Fibroblast of the aortic adventitia (primary cell): ENCODE data around the gene HES3. TPM values are rescaled to one million over a fixed set of nuclear protein-coding genes. Genes with fewer than 3 reads are reported as not detected.

Experiments
- DNase-seq: peaks from one replicate; pipeline ENCODE4 v3.0.0-alpha.2; 2010; ENCODE audit warnings: low read depth
- H3K4me3 ChIP-seq: 2 replicates; pipeline ENCODE4 v1.5.1; 2011; ENCODE audit warnings: low read depth, mild to moderate bottlenecking, control low read depth, low read length, moderate library complexity
- total RNA-seq: library from RNA; depleted of rRNA; stranded (reverse); fragments of >200 nt; gene quantifications from 2 replicates; pipeline ENCODE4 v1.2.3, GENCODE V29; 2012; ENCODE audit warnings: low replicate concordance
- TF ChIP-seq, protein P1 (sequence below): IDR thresholded peaks from 2 replicates; pipeline ENCODE4 v1.5.1; 2011; ENCODE audit warnings: mild to moderate bottlenecking, low read length, control low read depth, inconsistent platforms; ENCODE audit not compliant: insufficient read depth

Gene HES3
- total RNA-seq, 1 donor = not detected

DNA sequence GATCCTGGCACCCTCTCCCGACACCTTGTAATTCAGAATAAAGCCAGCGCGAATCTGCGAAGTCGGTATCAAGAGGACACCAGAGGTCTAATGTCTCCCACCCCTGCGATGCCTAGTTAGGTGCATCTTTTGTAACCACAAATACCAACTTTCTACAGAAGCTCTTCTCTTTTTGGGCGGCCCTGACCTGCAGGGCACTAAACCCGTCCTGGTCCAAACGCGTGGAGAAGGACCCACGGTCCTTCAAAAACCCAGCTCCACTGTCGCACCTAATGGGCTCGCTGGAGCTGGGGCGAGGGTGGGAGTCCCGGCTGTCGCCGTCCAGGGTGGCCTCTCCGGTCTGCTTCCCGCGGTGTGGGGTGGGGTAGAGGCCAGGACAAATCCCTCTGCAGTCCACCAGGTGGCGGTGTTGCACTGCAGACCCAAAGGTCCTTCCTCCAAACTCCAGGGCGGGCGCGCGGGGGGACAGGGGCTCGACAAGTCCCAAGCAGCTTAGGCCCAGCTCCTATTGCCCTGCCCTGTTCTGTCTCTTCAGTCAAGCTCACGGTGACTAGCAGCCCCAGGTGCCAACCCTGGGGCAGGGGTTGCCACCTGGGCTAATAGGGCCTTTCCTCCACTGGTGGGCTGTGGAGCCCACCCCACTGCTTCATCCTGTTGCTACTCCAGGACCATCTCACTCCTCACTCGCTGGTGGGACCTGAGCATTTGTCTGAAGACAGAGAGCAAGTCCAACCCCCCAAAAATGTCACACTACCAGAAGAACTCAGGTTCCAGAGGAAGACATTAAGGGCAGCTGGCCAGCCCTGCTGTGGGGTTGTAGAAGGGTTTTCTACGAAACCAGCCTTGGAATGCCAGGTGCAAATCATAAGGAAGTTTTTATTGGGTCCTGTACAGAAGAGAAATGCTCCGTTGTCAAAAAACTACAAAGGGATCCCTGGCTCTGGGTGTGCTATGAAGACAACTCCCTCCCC lies 2.8 kb downstream of the HES3 start:
- H3K4me3 ChIP-seq = no peak overlapping the region
- peak; percentile 74 for DNase-seq
- TF ChIP-seq, protein P1, sequence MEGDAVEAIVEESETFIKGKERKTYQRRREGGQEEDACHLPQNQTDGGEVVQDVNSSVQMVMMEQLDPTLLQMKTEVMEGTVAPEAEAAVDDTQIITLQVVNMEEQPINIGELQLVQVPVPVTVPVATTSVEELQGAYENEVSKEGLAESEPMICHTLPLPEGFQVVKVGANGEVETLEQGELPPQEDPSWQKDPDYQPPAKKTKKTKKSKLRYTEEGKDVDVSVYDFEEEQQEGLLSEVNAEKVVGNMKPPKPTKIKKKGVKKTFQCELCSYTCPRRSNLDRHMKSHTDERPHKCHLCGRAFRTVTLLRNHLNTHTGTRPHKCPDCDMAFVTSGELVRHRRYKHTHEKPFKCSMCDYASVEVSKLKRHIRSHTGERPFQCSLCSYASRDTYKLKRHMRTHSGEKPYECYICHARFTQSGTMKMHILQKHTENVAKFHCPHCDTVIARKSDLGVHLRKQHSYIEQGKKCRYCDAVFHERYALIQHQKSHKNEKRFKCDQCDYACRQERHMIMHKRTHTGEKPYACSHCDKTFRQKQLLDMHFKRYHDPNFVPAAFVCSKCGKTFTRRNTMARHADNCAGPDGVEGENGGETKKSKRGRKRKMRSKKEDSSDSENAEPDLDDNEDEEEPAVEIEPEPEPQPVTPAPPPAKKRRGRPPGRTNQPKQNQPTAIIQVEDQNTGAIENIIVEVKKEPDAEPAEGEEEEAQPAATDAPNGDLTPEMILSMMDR = peak; percentile 89

DNA sequence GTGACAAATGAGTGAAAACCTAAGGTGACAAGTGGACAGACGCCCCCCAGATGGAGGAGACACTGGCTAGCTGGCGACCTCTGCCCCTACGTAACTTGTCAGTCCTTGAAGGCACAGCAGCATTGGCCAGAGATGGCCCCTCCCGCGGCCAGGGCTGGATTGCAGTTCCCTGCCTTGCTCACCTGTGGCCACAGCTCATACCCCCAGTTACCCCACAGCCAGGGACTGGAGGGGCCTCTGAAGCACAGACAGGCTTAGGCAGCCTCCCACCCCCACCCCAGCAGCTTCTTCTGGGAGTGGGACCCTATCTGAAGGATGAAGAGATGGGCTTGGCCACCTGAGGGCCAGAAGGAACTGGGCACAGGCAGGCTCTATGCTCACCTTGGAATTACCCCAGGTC lies 3.7 kb downstream of the HES3 start:
- TF ChIP-seq, protein P1 = no peak
- no peak for DNase-seq
- H3K4me3 ChIP-seq = no peak overlapping the region

DNA sequence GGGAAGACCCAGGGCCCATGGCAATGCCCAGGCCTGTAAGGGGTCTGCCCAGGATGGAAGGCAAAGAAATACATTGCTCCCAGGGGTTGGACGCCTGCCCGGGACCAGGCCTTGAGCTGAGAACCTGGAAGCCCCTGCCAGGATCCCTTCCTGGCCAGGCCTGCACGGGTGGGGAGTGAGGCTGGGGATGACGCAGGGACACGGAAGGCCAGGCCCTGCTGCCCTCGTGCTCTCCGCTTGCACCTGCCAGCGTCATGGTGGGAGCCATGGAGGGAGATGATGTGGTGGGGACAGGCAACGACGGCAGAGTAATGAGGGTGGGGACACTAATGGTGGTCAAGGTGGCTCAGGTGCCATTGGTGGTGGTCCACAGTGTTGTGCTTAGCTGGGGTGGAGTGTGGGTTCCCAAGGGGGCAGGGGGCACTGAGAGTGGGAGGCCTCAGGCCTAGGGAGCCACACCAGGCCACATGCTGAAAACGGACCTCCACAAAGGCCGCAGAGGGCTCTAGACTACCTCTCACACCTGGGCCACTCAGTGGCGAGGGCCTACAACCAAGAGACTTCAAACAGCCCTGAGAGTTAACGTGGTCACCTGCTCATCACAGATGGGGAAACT lies 4.3 kb downstream of the HES3 start:
- no peak overlapping the region for H3K4me3 ChIP-seq
- DNase-seq = no peak
- TF ChIP-seq, protein P1 = no peak

DNA sequence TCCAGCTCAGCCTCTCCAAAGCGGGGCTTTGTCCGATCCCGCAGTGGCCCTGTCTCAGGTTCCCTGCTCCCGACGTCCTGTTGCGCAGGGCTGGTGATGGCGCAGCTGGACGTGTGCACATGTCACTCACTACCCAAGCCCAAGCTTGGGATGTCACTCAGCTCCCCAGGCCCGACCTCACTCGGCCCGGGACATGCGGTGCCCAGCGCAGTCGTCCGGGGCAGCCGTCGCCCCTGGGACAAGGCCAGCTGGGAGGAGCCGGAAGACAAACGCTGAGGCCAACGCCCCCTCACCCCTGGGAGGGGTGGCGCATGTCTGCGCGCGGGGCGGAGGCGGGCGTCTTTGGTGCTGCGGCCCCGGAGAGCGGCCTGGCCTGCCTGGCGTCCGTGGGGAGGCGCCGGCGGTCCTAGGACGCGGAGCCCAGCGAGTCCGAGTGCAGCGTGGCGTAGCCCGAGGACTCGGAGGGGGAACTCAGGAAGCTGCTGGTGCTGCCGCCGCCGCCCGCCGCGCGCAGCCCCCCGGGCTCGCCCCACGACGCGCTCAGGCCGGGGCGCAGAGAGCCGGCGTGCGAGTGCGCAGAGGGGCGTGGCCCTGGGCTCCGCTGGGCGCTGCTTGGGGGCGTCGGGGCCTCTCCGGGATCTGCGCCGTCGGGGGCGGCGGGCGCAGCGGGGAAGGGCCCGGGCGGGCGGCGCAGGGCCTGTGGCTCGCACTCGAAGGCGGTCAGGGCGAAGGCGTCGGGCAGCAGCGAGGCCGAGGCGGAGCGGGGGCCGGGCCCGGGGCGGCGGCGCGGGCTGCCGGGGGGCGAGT lies 5.2 kb downstream of the HES3 start:
- TF ChIP-seq, protein P1 = no peak
- H3K4me3 ChIP-seq = no peak overlapping the region
- no peak for DNase-seq

DNA sequence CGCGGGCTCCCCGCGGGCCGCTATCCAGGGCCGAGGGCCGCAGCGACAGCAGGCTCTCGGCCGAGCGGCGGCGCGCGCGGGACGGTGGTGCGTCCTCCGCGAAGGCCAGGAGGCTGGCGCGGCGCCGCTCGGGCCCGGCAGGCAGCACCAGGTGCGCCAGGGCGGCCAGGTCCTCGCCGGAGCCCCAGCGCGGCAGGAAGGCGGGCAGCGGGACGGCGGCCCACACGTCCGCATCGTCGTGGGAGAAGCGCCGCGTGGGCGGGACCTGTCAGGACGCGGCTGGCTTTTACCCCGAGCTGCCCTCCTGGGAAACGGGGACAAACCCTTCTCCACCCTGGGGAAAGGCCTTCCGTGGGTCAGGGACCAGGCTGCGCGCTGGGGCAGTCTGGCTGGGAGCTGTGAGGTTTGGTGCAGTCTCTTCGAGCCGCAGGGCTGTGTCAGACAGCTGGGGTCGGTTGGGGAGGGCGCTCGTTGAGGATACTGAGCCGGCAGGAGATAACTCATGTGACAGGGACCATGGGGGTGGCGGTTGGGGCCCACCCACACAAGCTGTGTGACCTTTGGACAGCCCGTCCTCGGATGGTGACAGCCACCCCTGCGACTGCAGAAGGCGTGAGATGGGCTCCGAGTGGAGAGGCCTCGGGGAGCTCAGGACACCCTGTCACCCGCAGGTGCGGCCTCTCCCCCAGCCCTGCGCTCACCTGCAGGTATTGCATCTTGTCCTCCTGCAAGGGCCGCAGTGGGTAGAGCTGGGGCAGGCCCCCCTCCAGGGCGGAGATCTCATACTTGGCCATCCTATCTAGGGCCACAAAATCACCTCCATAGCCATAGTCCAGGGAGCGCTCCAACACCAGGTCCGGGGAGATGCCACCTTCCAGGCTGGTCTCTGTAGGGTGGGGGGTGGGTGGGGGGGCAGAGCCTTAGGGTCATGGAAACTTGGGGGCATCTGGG lies 6.0 kb downstream of the HES3 start:
- TF ChIP-seq, protein P1 = no peak
- DNase-seq = no peak
- no peak overlapping the region for H3K4me3 ChIP-seq

DNA sequence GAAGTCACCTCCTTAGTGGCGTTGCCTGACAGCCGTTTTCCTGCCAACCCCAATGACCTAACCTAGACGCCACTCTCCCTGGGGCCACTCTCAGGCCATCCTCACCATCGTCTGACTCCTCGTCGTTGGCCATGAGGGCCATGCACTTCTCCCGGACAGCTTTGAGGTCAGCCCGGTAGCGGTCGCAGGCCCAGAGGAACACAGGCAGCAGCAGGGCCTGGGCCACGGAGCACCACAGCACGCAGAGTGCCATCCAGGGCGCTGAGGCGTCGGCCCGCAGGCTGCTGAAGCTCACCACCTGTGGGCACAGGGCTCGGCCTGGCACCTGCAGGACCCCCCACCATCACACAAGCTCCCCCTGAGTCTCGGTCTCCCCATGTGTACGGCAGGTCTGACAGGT lies 7.3 kb downstream of the HES3 start:
- TF ChIP-seq, protein P1 = no peak
- H3K4me3 ChIP-seq = no peak overlapping the region
- DNase-seq = no peak
